ENCODE measurements around the gene PLAC8. TPM values are rescaled to one million over a fixed set of nuclear protein-coding genes. Genes with fewer than 3 reads are reported as not detected.
"Not testable (repeated sequence)": the region's sequence is repeated elsewhere in the genome, so short reads cannot be mapped to it uniquely, and the experiment has no call there.

The PLAC8 gene
- total RNA-seq, 1 donor from 2014 or later, result 1.5 TPM

DNA sequence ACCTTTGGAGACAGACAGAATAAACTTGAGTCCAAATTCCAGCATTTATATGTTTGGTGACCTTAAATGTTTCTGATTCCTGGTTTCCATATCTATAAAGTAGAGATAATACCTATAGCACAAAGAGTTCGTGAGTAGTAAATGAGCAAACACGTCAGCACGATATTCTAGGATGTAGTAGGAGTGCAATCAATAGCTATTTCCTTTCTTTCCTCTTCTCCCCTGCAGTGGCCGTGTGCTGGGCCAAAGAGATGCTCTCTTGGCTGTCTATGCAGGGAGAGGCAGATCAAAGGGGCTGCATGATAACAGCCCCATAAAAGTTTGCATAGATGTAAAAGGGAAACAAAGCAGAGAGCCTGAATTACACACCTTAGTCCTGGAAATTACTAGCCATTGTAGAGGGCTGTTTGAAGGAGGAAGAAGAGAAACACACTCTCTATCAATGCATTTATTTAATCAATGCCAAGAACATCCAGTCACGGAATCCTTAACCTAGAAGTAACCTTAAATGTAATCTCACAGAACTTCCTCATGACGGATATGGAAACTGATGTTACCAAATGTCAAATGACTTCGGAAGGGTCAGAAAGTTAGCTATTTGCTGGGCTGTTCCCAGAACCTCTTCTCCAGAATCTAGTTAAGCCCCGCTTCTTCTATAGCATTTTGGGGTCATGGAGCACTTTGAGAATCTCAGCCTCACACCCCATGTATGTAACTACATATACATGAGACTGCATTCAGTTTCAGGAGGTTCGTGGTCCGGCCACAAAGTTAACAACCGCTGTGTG is 35.5 kb upstream of the PLAC8 start:
- Histone ChIP-seq H3K4me3 (no peak overlapping the region), H3K27ac (replicated peaks) (peak overlapping the region; percentile 5), H3K36me3 (no peaks in the 10 kb centered on the region), H3K4me1 (no peaks in the 10 kb centered on the region), H3K9me3 (replicated peaks) (no peaks in the 10 kb centered on the region), H3K27me3 (ENCODE audit: low read depth) (no peaks in the 10 kb centered on the region)
- intact Hi-C loops (cut with micrococcal nuclease), result no loop called here
- no peak for DNase-seq
- TF ChIP-seq, protein P1, sequence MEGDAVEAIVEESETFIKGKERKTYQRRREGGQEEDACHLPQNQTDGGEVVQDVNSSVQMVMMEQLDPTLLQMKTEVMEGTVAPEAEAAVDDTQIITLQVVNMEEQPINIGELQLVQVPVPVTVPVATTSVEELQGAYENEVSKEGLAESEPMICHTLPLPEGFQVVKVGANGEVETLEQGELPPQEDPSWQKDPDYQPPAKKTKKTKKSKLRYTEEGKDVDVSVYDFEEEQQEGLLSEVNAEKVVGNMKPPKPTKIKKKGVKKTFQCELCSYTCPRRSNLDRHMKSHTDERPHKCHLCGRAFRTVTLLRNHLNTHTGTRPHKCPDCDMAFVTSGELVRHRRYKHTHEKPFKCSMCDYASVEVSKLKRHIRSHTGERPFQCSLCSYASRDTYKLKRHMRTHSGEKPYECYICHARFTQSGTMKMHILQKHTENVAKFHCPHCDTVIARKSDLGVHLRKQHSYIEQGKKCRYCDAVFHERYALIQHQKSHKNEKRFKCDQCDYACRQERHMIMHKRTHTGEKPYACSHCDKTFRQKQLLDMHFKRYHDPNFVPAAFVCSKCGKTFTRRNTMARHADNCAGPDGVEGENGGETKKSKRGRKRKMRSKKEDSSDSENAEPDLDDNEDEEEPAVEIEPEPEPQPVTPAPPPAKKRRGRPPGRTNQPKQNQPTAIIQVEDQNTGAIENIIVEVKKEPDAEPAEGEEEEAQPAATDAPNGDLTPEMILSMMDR (IDR thresholded peaks at IDR 0.05; ENCODE audit: borderline replicate concordance), result no peak

DNA sequence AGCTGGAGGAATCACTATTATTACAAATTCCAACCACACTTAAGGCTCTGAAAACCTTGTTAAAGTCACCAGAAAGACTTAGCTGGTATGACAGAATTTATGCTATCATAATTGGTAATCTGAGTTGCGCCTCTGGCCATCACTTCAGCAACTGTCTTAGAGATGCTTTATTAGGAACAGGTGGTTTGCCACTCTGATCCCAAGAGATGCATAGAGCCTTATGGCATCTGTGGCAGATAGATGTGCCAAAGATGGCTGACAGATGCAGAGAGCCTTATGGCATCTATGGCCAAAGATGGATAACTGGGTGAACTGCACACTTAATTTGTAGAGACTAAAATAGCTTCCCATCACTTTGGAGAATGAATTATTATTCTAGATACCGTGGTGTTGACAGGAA is 32.3 kb upstream of the PLAC8 start:
- intact Hi-C loops (cut with micrococcal nuclease), result no loop called here
- Histone ChIP-seq H3K9me3 (replicated peaks) (no peaks in the 10 kb centered on the region), H3K36me3 (no peaks in the 10 kb centered on the region), H3K27ac (replicated peaks) (no peak overlapping the region), H3K4me1 (no peaks in the 10 kb centered on the region), H3K27me3 (ENCODE audit: low read depth) (no peaks in the 10 kb centered on the region), H3K4me3 (no peak overlapping the region)
- no peak for DNase-seq
- TF ChIP-seq, protein P1 (IDR thresholded peaks at IDR 0.05; ENCODE audit: borderline replicate concordance), result no peak

DNA sequence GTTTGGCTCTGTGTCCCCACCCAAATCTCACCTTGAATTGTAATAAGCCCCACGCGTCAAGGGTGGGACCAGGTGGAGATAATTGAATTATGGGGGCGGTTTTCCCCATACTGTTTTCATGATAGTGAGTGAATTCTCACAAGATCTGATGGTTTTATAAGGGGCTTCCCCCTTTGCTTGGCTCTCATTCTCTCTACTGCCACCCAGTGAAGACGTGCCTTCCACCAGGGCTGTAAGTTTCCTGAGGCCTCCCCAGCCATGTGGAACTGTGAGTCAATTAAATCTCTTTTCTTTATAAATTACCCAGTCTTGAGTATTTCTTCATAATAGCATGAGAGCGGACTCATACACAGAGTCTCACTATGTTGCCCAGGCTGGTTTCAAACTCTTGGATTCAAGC is 31.2 kb upstream of the PLAC8 start:
- H3K27ac ChIP-seq (replicated peaks); H3K4me1 ChIP-seq; H3K27me3 ChIP-seq (ENCODE audit: low read depth); intact Hi-C loops (cut with micrococcal nuclease); H3K4me3 ChIP-seq; H3K36me3 ChIP-seq; H3K9me3 ChIP-seq (replicated peaks); DNase-seq: not testable (repeated sequence)

DNA sequence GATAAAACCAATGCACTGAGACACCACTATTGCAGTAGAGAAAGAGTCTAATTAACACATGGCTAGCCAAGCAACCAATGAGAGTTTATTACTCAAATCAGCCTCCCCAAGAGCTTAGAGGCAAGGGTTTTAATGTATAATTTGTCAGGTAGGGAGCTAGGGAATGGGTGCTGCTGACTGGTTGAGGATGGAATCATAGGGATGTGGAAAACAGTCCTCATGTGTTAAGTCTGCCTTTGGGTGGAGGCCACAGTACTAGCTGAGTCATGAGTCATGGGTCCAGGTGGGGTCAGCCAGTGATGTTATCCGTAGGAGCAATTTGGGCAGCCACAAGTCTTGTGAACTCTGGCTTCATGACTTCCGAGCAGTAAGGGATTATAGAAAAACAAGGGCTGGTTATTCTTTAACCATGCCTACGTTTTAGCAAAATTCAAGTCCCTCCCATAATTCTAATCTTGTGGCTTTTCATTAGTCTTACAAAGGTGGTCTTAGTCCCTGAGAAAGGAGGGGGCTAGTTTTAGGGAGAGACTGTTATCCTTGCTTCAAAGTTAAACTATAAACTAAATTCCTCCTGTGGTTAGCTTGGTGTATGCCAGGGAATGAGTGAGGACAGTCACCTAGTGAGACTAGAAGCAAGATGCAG is 25.1 kb upstream of the PLAC8 start:
- Histone ChIP-seq H3K4me3 (no peak overlapping the region), H3K4me1 (no peaks in the 10 kb centered on the region), H3K27me3 (ENCODE audit: low read depth) (no peaks in the 10 kb centered on the region), H3K27ac (replicated peaks) (no peak overlapping the region), H3K36me3 (no peaks in the 10 kb centered on the region), H3K9me3 (replicated peaks) (peaks cover 15% of the 10 kb centered on the region)
- DNase-seq, result no peak
- intact Hi-C loops (cut with micrococcal nuclease), result no loop called here
- TF ChIP-seq, protein P1 (IDR thresholded peaks at IDR 0.05; ENCODE audit: borderline replicate concordance), result no peak

DNA sequence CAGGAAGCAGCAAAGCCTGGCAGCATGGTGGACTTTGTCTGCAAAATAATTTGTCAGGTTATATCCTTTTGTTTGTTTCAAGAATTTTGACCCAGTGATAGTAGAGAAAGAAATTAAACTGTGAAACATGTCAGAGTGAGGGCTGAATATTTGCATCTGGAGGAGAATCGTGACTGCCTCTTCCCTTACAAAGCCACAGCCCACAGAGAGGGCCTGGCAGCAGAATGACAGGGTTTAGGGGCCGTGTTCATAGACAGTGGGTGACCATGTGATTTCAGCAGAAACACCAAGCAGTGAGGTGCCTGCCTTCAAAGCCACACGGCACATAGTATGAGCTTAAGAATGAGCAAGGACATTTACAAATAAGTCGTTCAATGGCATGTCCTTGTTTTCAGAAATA is 24.4 kb upstream of the PLAC8 start:
- no peak overlapping the region for H3K4me3 ChIP-seq
- no peaks in the 10 kb centered on the region for H3K4me1 ChIP-seq
- intact Hi-C loops (cut with micrococcal nuclease), result no loop called here
- no peak for DNase-seq
- H3K27me3 ChIP-seq (ENCODE audit: low read depth), result no peaks in the 10 kb centered on the region
- no peaks in the 10 kb centered on the region for H3K36me3 ChIP-seq
- no peak overlapping the region for H3K27ac ChIP-seq (replicated peaks)
- H3K9me3 ChIP-seq (replicated peaks), result peaks cover 15% of the 10 kb centered on the region
- TF ChIP-seq, protein P1 (IDR thresholded peaks at IDR 0.05; ENCODE audit: borderline replicate concordance), result no peak

DNA sequence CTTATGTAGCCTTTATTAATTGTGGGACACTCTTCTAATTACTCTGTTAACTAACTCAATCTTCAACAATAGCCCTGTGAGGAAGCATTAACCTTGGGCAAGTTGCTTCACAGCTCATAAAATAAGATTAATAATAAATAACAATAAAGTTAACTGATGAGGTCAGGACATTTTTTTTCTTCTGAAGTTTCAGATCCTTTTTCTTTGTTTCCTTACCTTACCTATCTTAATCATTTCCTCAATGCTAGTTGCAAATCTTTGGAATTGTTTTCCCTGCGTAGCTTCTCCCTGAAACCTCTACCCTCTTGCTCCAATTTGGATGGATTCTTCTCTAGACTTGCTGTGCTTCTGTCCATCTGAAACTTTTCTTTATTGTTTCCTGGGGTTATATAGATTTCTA is 17.5 kb upstream of the PLAC8 start:
- TF ChIP-seq, protein P1 (IDR thresholded peaks at IDR 0.05; ENCODE audit: borderline replicate concordance), result no peak
- no peak for DNase-seq
- H3K9me3 ChIP-seq (replicated peaks), result peaks cover 5% of the 10 kb centered on the region

More for the DNA sequence above, 17.5 kb upstream of the PLAC8 start:
- no peak overlapping the region for H3K4me3 ChIP-seq
- H3K27me3 ChIP-seq (ENCODE audit: low read depth), result no peaks in the 10 kb centered on the region
- H3K36me3 ChIP-seq, result no peaks in the 10 kb centered on the region
- no peak overlapping the region for H3K27ac ChIP-seq (replicated peaks)
- intact Hi-C loops (cut with micrococcal nuclease), result no loop called here
- no peaks in the 10 kb centered on the region for H3K4me1 ChIP-seq
